Left lung (tissue), 14 donors: ENCODE measurements around the gene ELAVL1. TPM values are rescaled to one million over a fixed set of nuclear protein-coding genes. Genes with fewer than 3 reads are reported as not detected.
A peak's percentile ranks its signal among the peaks of the same experiment; 100 is the strongest.

ENCODE experiments used
- ATAC-seq: fragments of 200-7000 bp; cut with Tn5 transposase; one replicate; pipeline ENCODE4 v1.9.1; 2020; ENCODE audit warnings: moderate library complexity
- DNase-seq, 4 donors: peaks; one replicate each; pipeline ENCODE4 v3.0.0-alpha.2; 2013 to 2020
- H3K27ac ChIP-seq, 2 donors: fragments of 200-600 bp; sonication (generic) in 1 of 2; one replicate each; pipeline versions ENCODE4 v1.5.0 to v1.8.0; 2020 to 2021
- H3K27me3 ChIP-seq, 2 donors: fragments of 200-600 bp; sonication (generic) in 1 of 2; one replicate each; pipeline versions ENCODE4 v1.5.0 to v1.8.0; 2020 to 2021
- H3K36me3 ChIP-seq, 2 donors: fragments of 200-600 bp; sonication (generic) in 1 of 2; one replicate each; pipeline versions ENCODE4 v1.5.0 to v1.8.0; 2020 to 2021
- H3K4me1 ChIP-seq, 2 donors: fragments of 200-600 bp; one replicate each; pipeline ENCODE4 v1.8.0; 2021
- H3K4me3 ChIP-seq, 2 donors: fragments of 200-600 bp; sonication (generic) in 1 of 2; one replicate each; pipeline versions ENCODE4 v1.5.0 to v1.8.0; 2020 to 2021; ENCODE audit warnings: mild to moderate bottlenecking in 1 of 2
- H3K9me3 ChIP-seq, 2 donors: fragments of 200-600 bp; sonication (generic) in 1 of 2; one replicate each; pipeline versions ENCODE4 v1.5.0 to v1.8.0; 2020 to 2021
- intact Hi-C, 2 donors: fragments of 100-400 bp; cut with DNase I; formaldehyde crosslinking; loops; one replicate each; pipeline versions ENCODE4 v1.11.2 to v1.14.2; 2022
- long read RNA-seq, 12 donors: library from polyadenylated mRNA in 2 of 12; unstranded in 2 of 12; transcript quantifications; one replicate each; pipeline ENCODE4 v2.0.0 and lab custom pipeline, GENCODE V29; 2019 to 2026
- polyA plus RNA-seq, 6 donors: library from polyadenylated mRNA; unstranded; fragments of 120-200 nt; gene quantifications; one replicate each; pipeline ENCODE4 v1.2.1, GENCODE V29; 2013; ENCODE audit not compliant: insufficient read length in 6 of 6
- total RNA-seq, 2 donors: library from RNA; stranded (reverse); fragmentation: NEBNext Ultra II Directional; extraction: Animal tissue kit (Norgen Biotek cat#: 25700); gene quantifications; one replicate each; pipeline ENCODE4 v1.2.1, GENCODE V29; 2021
- TF ChIP-seq, protein P1 (sequence below), 2 donors: fragments of 200-600 bp; sonication (generic) in 1 of 2; IDR thresholded peaks; one replicate each; pipeline versions ENCODE4 v1.5.0 to v1.8.0; 2021; ENCODE audit warnings: antibody characterized with exemption in 2 of 2
- donor health status: DM: no; HTN: yes; CAD: no.
- donor health status: DM: no; HTN: no; CAD: no.

The ELAVL1 gene
- total RNA-seq (10 to 100 TPM; 67.8 to 73.2 TPM), polyA plus RNA-seq (10 to 100 TPM; 64.3 to 76.0 (median 71.2) TPM)
- long read RNA-seq, donor 1, full-length matches to known transcripts = 45 of 54 reads
- long read RNA-seq, donor 1, partial matches to known transcripts = 9 of 54 reads
- long read RNA-seq, donor 1, other reads (novel, unspliced or antisense) = 0 of 54 reads
- long read RNA-seq, donor 2, full-length matches to known transcripts = 42 of 47 reads
- long read RNA-seq, donor 2, partial matches to known transcripts = 5 of 47 reads
- long read RNA-seq, donor 2, other reads (novel, unspliced or antisense) = 0 of 47 reads
- long read RNA-seq, donor 3, full-length matches to known transcripts = 26 of 26 reads
- long read RNA-seq, donor 3, partial matches to known transcripts = 0 of 26 reads
- long read RNA-seq, donor 3, other reads (novel, unspliced or antisense) = 0 of 26 reads
- long read RNA-seq, donor 4, full-length matches to known transcripts = 8 of 12 reads
- long read RNA-seq, donor 4, partial matches to known transcripts = 2 of 12 reads
- long read RNA-seq, donor 4, other reads (novel, unspliced or antisense) = 2 of 12 reads
- long read RNA-seq, donor 5, full-length matches to known transcripts = 27 of 27 reads
- long read RNA-seq, donor 5, partial matches to known transcripts = 0 of 27 reads
- long read RNA-seq, donor 5, other reads (novel, unspliced or antisense) = 0 of 27 reads
- long read RNA-seq, donor 6, full-length matches to known transcripts = 21 of 21 reads
- long read RNA-seq, donor 6, partial matches to known transcripts = 0 of 21 reads
- long read RNA-seq, donor 6, other reads (novel, unspliced or antisense) = 0 of 21 reads
- long read RNA-seq, donor 7, full-length matches to known transcripts = 19 of 19 reads
- long read RNA-seq, donor 7, partial matches to known transcripts = 0 of 19 reads
- long read RNA-seq, donor 7, other reads (novel, unspliced or antisense) = 0 of 19 reads
- long read RNA-seq, donor 8, full-length matches to known transcripts = 32 of 32 reads
- long read RNA-seq, donor 8, partial matches to known transcripts = 0 of 32 reads
- long read RNA-seq, donor 8, other reads (novel, unspliced or antisense) = 0 of 32 reads
- long read RNA-seq, donor 9, full-length matches to known transcripts = 2 of 2 reads
- long read RNA-seq, donor 9, partial matches to known transcripts = 0 of 2 reads
- long read RNA-seq, donor 9, other reads (novel, unspliced or antisense) = 0 of 2 reads
- long read RNA-seq, donor 10, full-length matches to known transcripts = 11 of 16 reads
- long read RNA-seq, donor 10, partial matches to known transcripts = 1 of 16 reads
- long read RNA-seq, donor 10, other reads (novel, unspliced or antisense) = 4 of 16 reads
- long read RNA-seq, donor 11 = 0 reads
- long read RNA-seq, donor 12, full-length matches to known transcripts = 22 of 22 reads
- long read RNA-seq, donor 12, partial matches to known transcripts = 0 of 22 reads
- long read RNA-seq, donor 12, other reads (novel, unspliced or antisense) = 0 of 22 reads

DNA sequence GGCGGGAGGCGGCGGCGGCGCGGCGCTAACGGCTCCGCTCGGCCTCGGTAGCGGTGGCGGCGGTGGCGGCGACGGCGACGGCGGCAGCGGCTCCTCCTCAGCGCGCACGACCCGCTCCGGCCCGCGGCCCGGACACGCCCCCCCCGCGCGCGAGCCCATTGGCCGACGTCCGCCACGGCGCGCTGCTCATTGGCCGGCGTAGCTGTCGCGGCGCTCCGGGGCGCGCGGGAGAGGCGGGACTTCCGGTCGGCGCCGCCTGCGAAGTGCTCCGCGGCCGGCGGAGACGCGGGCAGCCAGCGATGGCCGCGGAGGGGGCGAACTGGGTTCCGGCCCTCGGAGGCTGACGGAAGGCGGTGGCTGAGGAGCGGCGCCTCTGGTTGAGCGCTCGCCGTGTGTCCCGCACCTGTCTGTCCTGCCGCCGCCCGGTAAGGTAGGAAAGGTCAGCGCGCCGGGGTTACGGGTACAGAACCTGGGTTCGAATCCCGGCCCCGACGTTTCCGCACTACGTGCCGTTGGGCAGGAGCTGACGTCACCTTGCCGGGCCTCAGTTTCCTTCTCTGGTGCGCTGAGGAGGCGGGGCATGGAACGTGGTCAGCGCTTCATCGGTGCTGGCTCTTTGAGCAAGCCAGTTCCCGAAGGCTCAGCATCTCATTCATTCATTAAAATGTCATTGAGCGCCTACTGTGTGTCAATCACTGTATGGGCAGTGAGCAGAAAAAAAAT lies at the start of gene ELAVL1:
Gene ELAVL1, minus strand, starts transcription at position 108 of the 723 bp plus-strand sequence. CDS start 13,826 bp downstream, outside the sequence.
- TF ChIP-seq, protein P1, sequence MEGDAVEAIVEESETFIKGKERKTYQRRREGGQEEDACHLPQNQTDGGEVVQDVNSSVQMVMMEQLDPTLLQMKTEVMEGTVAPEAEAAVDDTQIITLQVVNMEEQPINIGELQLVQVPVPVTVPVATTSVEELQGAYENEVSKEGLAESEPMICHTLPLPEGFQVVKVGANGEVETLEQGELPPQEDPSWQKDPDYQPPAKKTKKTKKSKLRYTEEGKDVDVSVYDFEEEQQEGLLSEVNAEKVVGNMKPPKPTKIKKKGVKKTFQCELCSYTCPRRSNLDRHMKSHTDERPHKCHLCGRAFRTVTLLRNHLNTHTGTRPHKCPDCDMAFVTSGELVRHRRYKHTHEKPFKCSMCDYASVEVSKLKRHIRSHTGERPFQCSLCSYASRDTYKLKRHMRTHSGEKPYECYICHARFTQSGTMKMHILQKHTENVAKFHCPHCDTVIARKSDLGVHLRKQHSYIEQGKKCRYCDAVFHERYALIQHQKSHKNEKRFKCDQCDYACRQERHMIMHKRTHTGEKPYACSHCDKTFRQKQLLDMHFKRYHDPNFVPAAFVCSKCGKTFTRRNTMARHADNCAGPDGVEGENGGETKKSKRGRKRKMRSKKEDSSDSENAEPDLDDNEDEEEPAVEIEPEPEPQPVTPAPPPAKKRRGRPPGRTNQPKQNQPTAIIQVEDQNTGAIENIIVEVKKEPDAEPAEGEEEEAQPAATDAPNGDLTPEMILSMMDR (IDR thresholded peaks at IDR 0.05) = no peak
- Histone ChIP-seq H3K4me1 (peaks cover 31 to 43% of the 10 kb centered on the region in 2 donors), H3K27ac (peak within 1 kb of the TSS; percentile 66 to 87), H3K4me3 (peak within 1 kb of the TSS; percentile 77 to 93), H3K27me3 (no peaks in the 10 kb centered on the region), H3K36me3 (no peaks in the 10 kb centered on the region), H3K9me3 (no peaks in the 10 kb centered on the region)
- ATAC-seq = peak; percentile 96
- intact Hi-C loops = no loop called here
- peak; percentile 84 to 94 (median 90) for DNase-seq

DNA sequence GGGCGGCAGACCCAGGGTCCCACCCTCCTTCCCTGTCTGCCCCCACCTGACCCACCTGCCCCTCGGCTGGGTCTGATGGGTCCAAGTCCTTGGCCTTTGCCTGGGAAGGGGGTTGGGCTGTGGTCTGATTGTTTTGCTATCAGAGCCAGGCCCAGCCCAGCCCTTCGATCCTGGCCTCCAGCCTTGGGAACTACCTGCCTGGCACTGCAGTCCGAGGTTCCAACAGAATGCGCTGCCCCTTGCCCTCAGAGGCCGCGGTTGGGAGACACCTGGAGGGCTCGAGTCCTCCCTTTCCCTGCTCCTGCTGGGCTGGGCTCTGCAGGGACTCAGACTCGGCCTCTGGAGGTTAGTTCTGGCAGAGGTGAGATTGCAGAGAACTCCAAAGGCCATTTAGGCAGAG lies 48.7 kb upstream of the ELAVL1 start:
- Histone ChIP-seq H3K36me3 (no peaks in the 10 kb centered on the region), H3K9me3 (no peaks in the 10 kb centered on the region), H3K27ac (no peak overlapping the region), H3K27me3 (peaks cover 0 to 14% of the 10 kb centered on the region in 2 donors), H3K4me1 (peaks cover 0 to 10% of the 10 kb centered on the region in 2 donors), H3K4me3 (no peak overlapping the region)
- intact Hi-C loops = no loop called here
- ATAC-seq = no peak
- DNase-seq = no peak
- TF ChIP-seq, protein P1 (IDR thresholded peaks at IDR 0.05) = no peak

DNA sequence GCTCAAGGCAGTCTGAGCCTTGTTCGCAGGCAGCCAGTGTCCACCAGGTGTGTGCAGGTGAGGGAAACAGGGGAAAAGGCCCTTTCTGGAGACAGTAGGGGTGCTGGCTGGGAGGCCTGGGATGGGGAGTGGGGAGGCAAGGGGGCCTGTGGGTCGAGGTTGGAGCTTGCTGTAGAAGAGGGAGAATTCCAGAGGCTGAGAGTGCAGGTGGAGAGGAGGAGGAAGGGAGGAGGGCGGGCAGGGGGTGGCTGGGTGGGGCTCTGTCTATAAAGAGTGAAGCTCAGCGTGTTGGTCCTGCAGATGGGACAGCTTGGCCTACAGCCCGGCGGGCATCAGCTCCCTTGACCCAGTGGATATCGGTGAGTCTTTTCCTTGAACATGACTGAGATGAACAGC lies 47.0 kb upstream of the ELAVL1 start, which contains the start of gene CCL25:
Gene CCL25, plus strand, starts transcription at position 297 of the 396 bp plus-strand sequence. CDS start 290 bp downstream, outside the sequence.
- Histone ChIP-seq H3K27ac (no peak within 1 kb of the TSS), H3K27me3 (peaks cover 0 to 21% of the 10 kb centered on the region in 2 donors), H3K9me3 (no peaks in the 10 kb centered on the region), H3K4me3 (no peak within 1 kb of the TSS), H3K4me1 (peaks cover 0 to 10% of the 10 kb centered on the region in 2 donors), H3K36me3 (no peaks in the 10 kb centered on the region)
- TF ChIP-seq, protein P1 (IDR thresholded peaks at IDR 0.05) = no peak
- intact Hi-C loops = no loop called here
- ATAC-seq (no peak), DNase-seq (no peak)
